Urinary bladder (tissue), 4 donors: ENCODE results near the gene A1BG. TPM values are rescaled to one million over a fixed set of nuclear protein-coding genes. Genes with fewer than 3 reads are reported as not detected.

Experiments
- DNase-seq: peaks from one replicate; pipeline ENCODE4 v3.0.0-alpha.2; 2015; ENCODE audit errors: extremely low spot score
- H3K27ac ChIP-seq: one replicate; pipeline ENCODE4 v1.5.1; 2013; ENCODE audit warnings: low read depth, mild to moderate bottlenecking, moderate library complexity
- H3K36me3 ChIP-seq: one replicate; pipeline ENCODE4 v1.6.1; 2013; ENCODE audit warnings: mild to moderate bottlenecking, moderate library complexity; ENCODE audit not compliant: insufficient read depth
- H3K4me1 ChIP-seq: one replicate; pipeline ENCODE4 v1.6.1; 2013; ENCODE audit warnings: mild to moderate bottlenecking, moderate library complexity; ENCODE audit not compliant: insufficient read depth
- H3K4me3 ChIP-seq: one replicate; pipeline ENCODE4 v1.5.1; 2013; ENCODE audit warnings: low read depth, low read length
- WGBS: extraction: QIAGEN DNeasy Blood & Tissue Kit; methylation state at CpG from one replicate; pipeline ENCODE4 v1.1.7; 2013; 5-methylcytosine and 5-hydroxymethylcytosine counted together
- polyA plus RNA-seq: library from polyadenylated mRNA; stranded (reverse); fragments of 200-250 nt; gene quantifications from one replicate; pipeline ENCODE4 v1.2.3, GENCODE V29; 2013
- total RNA-seq: library from RNA; depleted of rRNA; stranded (reverse); fragments of >200 nt; gene quantifications from one replicate; pipeline ENCODE4 v1.2.3, GENCODE V29; 2014
- donor health status: healthy with polysubstance abuse.
- donor health status: healthy.

A1BG gene
- total and polyA plus RNA-seq, 2 donors: 0.69 to 19.3 TPM

DNA sequence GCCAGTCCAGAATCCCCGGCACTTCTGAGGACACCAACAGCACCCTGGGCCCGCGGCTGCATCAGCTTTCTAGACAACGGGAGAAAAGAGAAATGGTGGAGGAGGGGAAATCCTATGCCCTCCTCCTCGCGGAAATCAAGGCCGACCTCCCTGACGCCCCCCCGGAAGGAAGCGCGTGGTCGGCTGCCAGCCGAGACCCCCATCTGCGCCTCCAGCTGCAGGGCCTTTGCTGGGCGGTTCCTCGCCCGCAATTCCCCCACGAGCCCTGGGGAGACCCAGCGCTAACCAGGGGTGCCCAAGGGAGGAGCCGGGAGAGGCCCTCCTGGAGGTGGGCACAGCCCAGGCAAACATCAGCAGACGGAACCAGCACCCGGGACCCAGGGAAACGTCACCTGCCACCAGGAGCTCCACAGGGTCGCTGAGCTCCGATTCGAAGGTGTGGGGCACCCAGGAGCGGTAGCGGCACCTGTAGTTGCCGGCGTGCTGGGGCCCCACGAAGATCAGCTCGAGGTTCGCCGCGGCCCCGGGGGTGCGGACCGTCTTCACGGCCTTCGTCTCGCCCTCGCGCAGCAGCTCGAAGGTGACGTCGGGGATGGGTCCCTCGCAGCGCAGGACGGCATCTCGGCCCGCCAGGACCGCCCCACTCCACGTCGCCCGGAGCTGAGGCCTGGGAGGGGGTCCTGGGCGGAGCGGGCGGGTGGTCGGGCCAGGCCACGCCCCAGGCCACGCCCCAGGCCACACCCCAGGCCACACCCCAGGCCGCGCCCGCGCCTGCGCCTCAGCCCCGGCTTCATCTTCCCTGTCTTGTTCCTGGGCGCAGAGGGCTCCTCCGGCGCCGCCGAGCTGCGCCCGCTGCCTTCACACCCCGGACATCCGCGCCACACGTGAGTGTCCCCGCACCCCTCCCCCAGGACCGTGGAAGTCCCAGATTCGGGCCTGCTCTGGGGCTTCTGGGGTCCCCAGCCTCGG, 6.0 kb downstream of the A1BG start:
- H3K4me3 ChIP-seq: peak overlapping the region; percentile 23
- WGBS: 1% methylated on average over 82 of the region's 82 CpGs
- no peak overlapping the region for H3K27ac ChIP-seq
- no peaks in the 10 kb centered on the region for H3K36me3 ChIP-seq
- no peak for DNase-seq
- no peaks in the 10 kb centered on the region for H3K4me1 ChIP-seq

GRCh38 chr19:58345558-58345957, 7.7 kb downstream of the A1BG start:
- Histone ChIP-seq H3K27ac (no peak overlapping the region), H3K4me3 (no peak overlapping the region), H3K4me1 (no peaks in the 10 kb centered on the region), H3K36me3 (peaks cover 2% of the 10 kb centered on the region)
- no peak for DNase-seq
- WGBS: 69% methylated on average over 5 of the region's 5 CpGs

DNA sequence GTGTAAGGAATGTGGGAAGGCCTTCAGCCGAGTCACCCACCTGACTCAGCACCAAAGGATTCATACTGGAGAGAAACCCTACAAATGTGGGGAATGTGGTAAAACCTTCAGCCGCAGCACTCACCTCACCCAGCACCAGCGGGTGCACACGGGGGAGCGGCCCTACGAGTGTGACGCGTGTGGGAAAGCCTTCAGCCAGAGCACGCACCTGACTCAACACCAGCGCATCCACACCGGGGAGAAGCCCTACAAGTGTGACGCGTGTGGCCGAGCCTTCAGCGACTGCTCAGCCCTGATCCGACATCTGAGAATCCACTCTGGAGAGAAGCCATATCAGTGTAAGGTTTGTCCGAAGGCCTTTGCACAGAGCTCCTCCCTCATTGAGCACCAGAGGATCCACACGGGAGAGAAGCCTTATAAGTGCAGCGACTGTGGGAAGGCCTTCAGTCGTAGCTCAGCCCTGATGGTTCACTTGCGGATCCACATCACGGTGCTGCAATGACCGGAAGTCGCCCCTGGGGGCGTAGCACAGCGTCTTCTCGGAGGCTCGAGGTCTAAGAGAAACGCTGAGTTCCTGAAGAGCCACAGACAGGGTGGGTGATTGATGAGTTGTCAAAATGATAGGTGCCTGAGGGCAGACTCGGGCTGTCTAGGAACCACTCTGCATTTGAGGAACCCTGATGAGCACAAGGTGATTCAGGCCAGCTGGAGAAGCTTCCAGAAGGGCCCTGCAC, 14.3 kb downstream of the A1BG start:
- no peak for DNase-seq
- Histone ChIP-seq H3K4me3 (no peak overlapping the region), H3K36me3 (peaks cover 2% of the 10 kb centered on the region), H3K4me1 (no peaks in the 10 kb centered on the region), H3K27ac (no peak overlapping the region)
- WGBS: 78% methylated on average over 30 of the region's 30 CpGs

- Histone ChIP-seq H3K36me3 (peaks cover 2% of the 10 kb centered on the region), H3K4me3 (no peak overlapping the region), H3K4me1 (no peaks in the 10 kb centered on the region), H3K27ac (no peak overlapping the region)
- 97% methylated on average over 11 of the region's 11 CpGs for WGBS
- no peak for DNase-seq
Measured at GRCh38 chr19:58338336-58338735, 15.0 kb downstream of the A1BG start.

DNA sequence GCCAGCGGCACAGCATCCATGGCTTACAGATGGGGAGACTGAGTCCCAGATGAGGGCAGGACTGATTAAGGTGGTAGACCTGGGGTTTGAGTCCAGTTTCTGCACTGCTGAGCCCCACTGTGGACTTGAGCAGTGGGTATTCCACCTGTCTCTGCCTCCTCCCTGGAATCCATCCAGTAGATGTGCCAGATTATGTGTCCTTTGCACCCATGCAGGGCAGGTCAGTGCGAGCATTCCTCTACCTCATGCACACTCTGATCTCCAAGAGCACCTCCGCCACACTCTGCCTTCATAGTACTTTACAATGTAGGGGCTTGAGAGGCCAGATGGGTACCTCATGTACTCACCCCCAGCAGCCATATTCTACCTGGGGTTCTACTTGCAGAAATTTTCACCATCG, 16.5 kb downstream of the A1BG start:
- DNase-seq: no peak
- H3K36me3 ChIP-seq: peaks cover 2% of the 10 kb centered on the region
- H3K27ac ChIP-seq: no peak overlapping the region
- WGBS: 98% methylated on average over 4 of the region's 4 CpGs
- H3K4me1 ChIP-seq: no peaks in the 10 kb centered on the region
- H3K4me3 ChIP-seq: no peak overlapping the region

GRCh38 chr19:58336216-58336615, 17.1 kb downstream of the A1BG start:
- no peak for DNase-seq
- 97% methylated on average over 1 of the region's 1 CpG for WGBS
- Histone ChIP-seq H3K36me3 (peaks cover 2% of the 10 kb centered on the region), H3K27ac (no peak overlapping the region), H3K4me1 (no peaks in the 10 kb centered on the region), H3K4me3 (no peak overlapping the region)

DNA sequence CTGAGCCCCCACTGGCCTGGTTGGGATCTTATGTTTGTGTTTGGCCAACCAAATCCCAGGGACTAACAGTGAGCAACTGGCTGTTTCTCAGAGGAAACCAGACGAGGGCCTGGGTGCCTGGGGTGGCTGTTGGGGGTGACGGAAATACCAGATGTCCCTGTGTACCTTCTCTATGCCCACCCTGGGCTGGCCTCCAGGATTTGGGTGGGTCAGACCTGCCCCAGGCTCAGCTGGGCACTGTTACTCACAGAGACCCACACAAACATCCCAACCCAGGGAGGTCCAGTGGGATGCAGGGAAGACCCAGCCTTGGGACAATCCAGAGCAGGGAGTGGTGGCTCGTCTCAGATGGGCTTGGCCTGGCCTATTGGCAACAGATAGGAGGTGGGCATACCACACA, 17.7 kb downstream of the A1BG start:
- Histone ChIP-seq H3K27ac (no peak overlapping the region), H3K4me1 (no peaks in the 10 kb centered on the region), H3K4me3 (no peak overlapping the region), H3K36me3 (no peaks in the 10 kb centered on the region)
- DNase-seq: no peak
- 82% methylated on average over 3 of the region's 3 CpGs for WGBS

- Histone ChIP-seq H3K4me3 (no peak overlapping the region), H3K4me1 (no peaks in the 10 kb centered on the region), H3K27ac (no peak overlapping the region), H3K36me3 (no peaks in the 10 kb centered on the region)
- no peak for DNase-seq
- 93% methylated on average over 19 of the region's 19 CpGs for WGBS
Measured at GRCh38 chr19:58334691-58335249, 18.5 kb downstream of the A1BG start.

DNA sequence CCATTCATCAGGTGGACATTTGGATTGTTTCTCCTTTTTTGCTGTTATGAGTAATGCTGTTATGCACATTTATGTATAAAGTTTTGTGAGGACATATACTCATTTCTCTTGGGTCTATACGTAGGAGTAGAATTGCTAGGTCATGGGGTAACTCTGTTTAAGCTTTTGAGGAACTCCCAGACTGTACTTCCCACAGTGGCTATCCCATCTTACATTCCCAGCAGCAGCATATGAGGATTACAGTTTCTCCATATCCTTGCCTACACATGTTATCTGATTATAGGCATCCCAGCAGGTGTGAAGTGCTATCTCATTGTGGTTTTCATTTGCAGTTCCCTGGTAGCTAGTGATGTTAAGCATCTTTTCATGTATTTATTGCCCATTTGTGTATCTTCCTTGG, 20.6 kb downstream of the A1BG start:
- Histone ChIP-seq H3K36me3 (no peaks in the 10 kb centered on the region), H3K4me1 (peaks cover 2% of the 10 kb centered on the region), H3K27ac (no peak overlapping the region), H3K4me3 (no peak overlapping the region)
- no peak for DNase-seq
- WGBS: 91% methylated on average over 1 of the region's 1 CpG

DNA sequence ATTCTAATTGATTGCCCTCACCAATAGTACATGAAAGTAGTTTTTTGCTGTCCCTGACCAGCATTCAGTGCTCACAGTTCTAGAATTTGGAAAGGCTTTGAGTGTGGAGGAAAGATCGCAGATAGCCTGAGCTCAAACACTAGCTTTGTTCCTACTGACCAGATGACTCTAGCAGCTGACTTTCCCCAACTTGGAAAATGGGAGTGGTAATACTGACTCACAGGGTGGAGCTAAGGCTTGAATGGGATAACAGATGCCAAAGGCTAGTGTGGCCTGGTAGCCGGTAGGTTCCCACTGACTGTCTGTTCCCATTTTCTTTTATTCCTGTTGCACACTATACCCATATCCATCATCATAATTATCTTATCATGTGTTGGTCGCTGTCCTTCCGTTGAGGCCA, 22.8 kb downstream of the A1BG start:
- no peak overlapping the region for H3K4me3 ChIP-seq
- DNase-seq: no peak
- peaks cover 2% of the 10 kb centered on the region for H3K4me1 ChIP-seq
- H3K27ac ChIP-seq: no peak overlapping the region
- WGBS: 79% methylated on average over 4 of the region's 4 CpGs
- H3K36me3 ChIP-seq: no peaks in the 10 kb centered on the region

GRCh38 chr19:58328999-58329398, 24.3 kb downstream of the A1BG start:
- no peak overlapping the region for H3K27ac ChIP-seq
- H3K4me3 ChIP-seq: no peak overlapping the region
- WGBS: 46% methylated on average over 10 of the region's 10 CpGs
- H3K36me3 ChIP-seq: no peaks in the 10 kb centered on the region
- no peak for DNase-seq
- H3K4me1 ChIP-seq: peaks cover 2% of the 10 kb centered on the region

DNA sequence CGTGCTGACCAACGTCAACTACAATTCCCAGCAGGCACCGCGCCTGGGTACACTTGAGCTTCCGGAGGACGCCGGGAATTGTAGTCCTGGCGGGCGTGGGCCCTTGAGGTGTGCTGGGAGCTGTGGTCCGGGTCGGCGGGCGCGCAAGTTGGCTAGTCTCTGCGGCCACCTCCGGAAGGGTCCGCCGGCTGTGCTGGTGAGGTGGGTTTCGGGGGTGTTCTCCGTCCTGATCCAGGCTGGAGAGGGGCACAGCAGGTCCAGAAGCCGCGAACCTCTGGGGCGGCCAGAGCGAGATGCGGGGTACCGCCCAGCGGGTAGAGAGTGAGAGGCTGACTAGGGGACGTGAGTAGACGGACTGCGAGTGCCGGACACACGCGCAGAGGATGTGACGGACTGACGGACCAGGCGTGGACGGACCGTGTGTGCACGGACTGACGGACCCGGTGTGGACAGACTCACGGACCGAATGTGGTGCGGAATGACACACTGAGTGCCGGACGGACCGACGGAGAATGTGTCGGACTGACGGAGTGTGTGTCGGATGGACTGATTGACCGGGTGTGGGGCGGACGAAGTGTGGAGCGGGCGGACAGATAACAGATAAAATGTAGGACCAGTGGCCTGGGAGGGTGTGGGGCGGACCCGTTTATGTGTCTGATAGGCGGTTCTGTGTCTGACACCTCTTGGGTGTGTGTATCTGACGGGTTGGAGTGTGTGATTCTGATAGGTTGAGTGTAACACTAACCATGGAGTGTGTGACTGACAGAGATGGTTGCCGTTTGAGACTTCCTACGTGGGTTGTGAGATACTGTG, 26.2 kb downstream of the A1BG start, which contains the start of gene ZSCAN22:
Gene ZSCAN22, plus strand, starts transcription at position 81 of the 813 bp plus-strand sequence. CDS start 7,809 bp downstream, outside the sequence.
- peak within 1 kb of the TSS; percentile 58 for H3K4me3 ChIP-seq
- WGBS: under 1% methylated on average over 62 of the region's 62 CpGs
- peaks cover 2% of the 10 kb centered on the region for H3K4me1 ChIP-seq
- DNase-seq: peak; percentile 91
- H3K27ac ChIP-seq: peak within 1 kb of the TSS; percentile 79
- no peaks in the 10 kb centered on the region for H3K36me3 ChIP-seq

- no peaks in the 10 kb centered on the region for H3K36me3 ChIP-seq
- 5% methylated on average over 9 of the region's 9 CpGs for WGBS
- peaks cover 2% of the 10 kb centered on the region for H3K4me1 ChIP-seq
- no peak overlapping the region for H3K27ac ChIP-seq
- peak overlapping the region; percentile 58 for H3K4me3 ChIP-seq
- no peak for DNase-seq
Measured at GRCh38 chr19:58326501-58326913, 26.8 kb downstream of the A1BG start.
